GM12873 (cell line): ENCODE measurements around the gene PPM1E.

Experiments
- TF ChIP-seq, protein P1 (sequence below): IDR thresholded peaks from 2 replicates; pipeline ENCODE4 v1.5.1; 2012; ENCODE audit warnings: low read depth, mild to moderate bottlenecking, moderate library complexity, low read length, control low read depth; ENCODE audit not compliant: insufficient read depth; ENCODE audit errors: missing control alignments

The PPM1E gene

DNA sequence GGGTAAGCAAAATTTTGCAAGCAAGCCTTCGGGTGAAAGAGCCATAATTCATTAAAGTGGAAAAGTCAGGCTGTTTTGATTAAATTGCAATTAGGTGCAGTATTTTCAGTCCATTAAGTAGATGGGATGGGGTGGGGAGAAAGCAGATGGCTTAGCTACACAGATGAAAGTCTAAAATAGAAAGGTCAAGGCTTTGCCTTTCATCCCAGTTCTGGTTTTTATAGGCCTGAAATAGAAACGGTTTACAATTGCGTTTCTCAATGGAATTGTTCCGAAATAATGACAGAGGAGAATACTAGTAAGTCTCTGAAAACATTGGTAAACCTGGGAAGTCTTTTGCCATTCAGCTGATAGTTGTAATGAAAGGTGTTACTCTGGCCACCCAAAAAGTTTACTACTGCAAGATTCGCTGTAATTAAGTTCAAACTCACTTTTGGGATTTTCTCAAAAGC lies 1.5 kb downstream of the PPM1E start:
- TF ChIP-seq, protein P1, sequence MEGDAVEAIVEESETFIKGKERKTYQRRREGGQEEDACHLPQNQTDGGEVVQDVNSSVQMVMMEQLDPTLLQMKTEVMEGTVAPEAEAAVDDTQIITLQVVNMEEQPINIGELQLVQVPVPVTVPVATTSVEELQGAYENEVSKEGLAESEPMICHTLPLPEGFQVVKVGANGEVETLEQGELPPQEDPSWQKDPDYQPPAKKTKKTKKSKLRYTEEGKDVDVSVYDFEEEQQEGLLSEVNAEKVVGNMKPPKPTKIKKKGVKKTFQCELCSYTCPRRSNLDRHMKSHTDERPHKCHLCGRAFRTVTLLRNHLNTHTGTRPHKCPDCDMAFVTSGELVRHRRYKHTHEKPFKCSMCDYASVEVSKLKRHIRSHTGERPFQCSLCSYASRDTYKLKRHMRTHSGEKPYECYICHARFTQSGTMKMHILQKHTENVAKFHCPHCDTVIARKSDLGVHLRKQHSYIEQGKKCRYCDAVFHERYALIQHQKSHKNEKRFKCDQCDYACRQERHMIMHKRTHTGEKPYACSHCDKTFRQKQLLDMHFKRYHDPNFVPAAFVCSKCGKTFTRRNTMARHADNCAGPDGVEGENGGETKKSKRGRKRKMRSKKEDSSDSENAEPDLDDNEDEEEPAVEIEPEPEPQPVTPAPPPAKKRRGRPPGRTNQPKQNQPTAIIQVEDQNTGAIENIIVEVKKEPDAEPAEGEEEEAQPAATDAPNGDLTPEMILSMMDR = no peak

DNA sequence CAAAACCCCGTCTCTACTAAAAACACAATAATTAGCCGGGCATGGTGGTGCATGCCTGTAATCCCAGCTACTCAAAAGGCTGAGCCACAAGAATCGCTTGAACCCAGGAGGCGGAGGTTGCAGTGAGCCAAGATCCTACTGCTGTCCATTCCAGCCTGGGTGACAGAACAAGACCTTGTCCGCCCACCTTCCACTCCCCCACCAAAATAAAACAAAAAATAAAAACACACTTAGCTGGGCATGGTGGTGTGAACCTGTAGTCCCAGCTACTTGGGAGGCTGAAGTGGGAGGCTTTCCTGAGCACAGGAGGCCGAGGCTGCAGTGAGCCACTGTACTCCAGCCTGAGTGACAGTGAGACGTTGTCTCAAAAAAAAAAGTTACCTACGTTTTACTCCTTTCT lies 3.2 kb downstream of the PPM1E start:
- TF ChIP-seq, protein P1 = no peak

- TF ChIP-seq, protein P1 = no peak
Observed at GRCh38 chr17:58759522-58759921, 3.9 kb downstream of the PPM1E start.

DNA sequence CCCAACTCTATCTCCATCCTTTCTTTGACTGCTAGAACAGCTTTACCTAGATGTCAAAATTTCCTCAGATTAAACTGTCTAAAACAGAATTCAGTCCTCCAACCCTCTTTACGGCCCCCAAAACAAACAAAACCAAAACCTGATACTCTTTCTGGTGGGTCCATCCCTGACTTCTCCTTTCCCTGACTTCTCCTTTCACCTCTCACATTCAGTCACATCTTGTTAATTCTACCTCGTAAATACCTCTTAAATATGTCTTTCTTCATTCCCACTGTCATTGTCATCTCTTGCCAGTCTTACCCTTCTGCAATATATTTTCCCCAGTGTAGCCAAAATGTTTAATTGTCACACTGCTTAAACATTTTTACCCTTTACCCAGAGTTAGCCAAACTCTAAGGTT lies 4.6 kb downstream of the PPM1E start:
- TF ChIP-seq, protein P1 = no peak

DNA sequence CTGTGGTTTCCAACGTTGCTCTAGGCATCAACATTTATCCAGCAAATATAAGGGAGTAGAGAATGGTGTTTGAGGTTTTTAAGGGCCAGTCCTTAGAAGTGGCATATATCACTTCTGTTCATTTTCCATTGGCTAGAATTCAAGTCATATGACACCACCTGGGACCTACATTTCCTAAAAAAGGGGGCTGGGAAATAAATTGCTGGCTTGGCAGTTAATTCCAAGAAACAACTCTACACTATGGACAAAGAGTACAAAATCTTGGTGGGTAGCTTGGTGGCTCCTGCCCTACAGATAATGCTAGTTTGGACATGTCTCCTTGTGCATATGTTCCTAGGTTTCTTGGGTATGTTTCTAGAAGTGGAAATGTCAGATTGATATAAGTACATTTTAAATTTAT lies 7.6 kb downstream of the PPM1E start:
- TF ChIP-seq, protein P1 = no peak

GRCh38 chr17:58764373-58764772 lies 8.7 kb downstream of the PPM1E start:
- TF ChIP-seq, protein P1 = no peak

- TF ChIP-seq, protein P1 = no peak
Observed at GRCh38 chr17:58779446-58779845, 23.8 kb downstream of the PPM1E start.
